ENCODE results near the gene IDH3G. TPM values are rescaled to one million over a fixed set of nuclear protein-coding genes. Genes with fewer than 3 reads are reported as not detected.

IDH3G gene
- total RNA-seq, 1 donor from 2014 or later: 72.4 TPM

Other genes starting within 250 kb of the IDH3G start
- gene CCNQ, start 195.2 kb downstream of the IDH3G start, total RNA-seq: 23.6 and 25.3 TPM in 2 replicates
- 0.11 and 0.16 TPM in 2 replicates for gene DUSP9, start 147.2 kb downstream of the IDH3G start, total RNA-seq
- gene PNCK, start 120.6 kb downstream of the IDH3G start, total RNA-seq: 0.18 and 0.43 TPM in 2 replicates
- 2.2 and 2.5 TPM in 2 replicates for gene SLC6A8, start 106.4 kb downstream of the IDH3G start, total RNA-seq
- gene BCAP31, start 70.0 kb downstream of the IDH3G start, total RNA-seq: 154 TPM in 2 replicates
- gene ABCD1, start 69.5 kb downstream of the IDH3G start, total RNA-seq: 8.8 and 10.1 TPM in 2 replicates
- 0.62 and 0.91 TPM in 2 replicates for gene PLXNB3, start 30.1 kb downstream of the IDH3G start, total RNA-seq
- not detected in 2 replicates for gene SRPK3, start 13.3 kb downstream of the IDH3G start, total RNA-seq
- 282 and 303 TPM in 2 replicates for gene SSR4, start 293 bp upstream of the IDH3G start, total RNA-seq
- 0.23 and 0.91 TPM in 2 replicates for gene PDZD4, start 36.2 kb upstream of the IDH3G start, total RNA-seq
- 0.83 and 0.98 TPM in 2 replicates for gene L1CAM, start 91.8 kb upstream of the IDH3G start, total RNA-seq
- gene AVPR2, start 110.3 kb upstream of the IDH3G start, total RNA-seq: not detected in 2 replicates
- 128 and 135 TPM in 2 replicates for gene ARHGAP4, start 131.9 kb upstream of the IDH3G start, total RNA-seq
- gene NAA10, start 140.7 kb upstream of the IDH3G start, total RNA-seq: 127 and 128 TPM in 2 replicates
- 11.4 and 12.4 TPM in 2 replicates for gene RENBP, start 150.3 kb upstream of the IDH3G start, total RNA-seq
- gene HCFC1, start 177.4 kb upstream of the IDH3G start, total RNA-seq: 107 and 108 TPM in 2 replicates
- 2.1 and 2.7 TPM in 2 replicates for gene TMEM187, start 178.4 kb upstream of the IDH3G start, total RNA-seq
- 150 and 151 TPM in 2 replicates for gene IRAK1, start 225.5 kb upstream of the IDH3G start, total RNA-seq